Esophagus muscularis mucosa (tissue), 4 donors: ENCODE data around the gene CTXN1. TPM values are rescaled to one million over a fixed set of nuclear protein-coding genes. Genes with fewer than 3 reads are reported as not detected.

Experiments used
- DNase-seq: peaks from one replicate; pipeline ENCODE4 v3.0.0-alpha.2; 2017; ENCODE audit errors: extremely low spot score
- H3K27ac ChIP-seq, 4 donors: fragments of 200-600 bp; sonication (generic); replicated peaks in 1 of 4; 1 replicate in 3 of 4; 2 replicates in 1 of 4; pipeline ENCODE4 v1.5.1; 2016 to 2019; ENCODE audit warnings: mild to moderate bottlenecking in 1 of 4
- H3K27me3 ChIP-seq, 4 donors: fragments of 200-600 bp; sonication (generic); one replicate each; pipeline versions ENCODE4 v1.5.1 to v1.6.0; 2016 to 2019
- H3K36me3 ChIP-seq, 4 donors: fragments of 200-600 bp; sonication (generic); one replicate each; pipeline ENCODE4 v1.5.1; 2016 to 2019
- H3K4me1 ChIP-seq, 4 donors: fragments of 200-600 bp; sonication (generic); one replicate each; pipeline ENCODE4 v1.5.1; 2016 to 2019
- H3K4me3 ChIP-seq, 4 donors: fragments of 200-600 bp; sonication (generic); 1 replicate in 2 of 4; 2 replicates in 2 of 4; pipeline ENCODE4 v1.5.1; 2016 to 2019; ENCODE audit warnings: mild to moderate bottlenecking in 4 of 4, moderate library complexity in 1 of 4
- H3K9me3 ChIP-seq, 4 donors: fragments of 200-600 bp; sonication (generic); 1 replicate in 3 of 4; 2 replicates in 1 of 4; pipeline ENCODE4 v1.5.1; 2016 to 2019
- EP300 ChIP-seq: sonication (generic); formaldehyde crosslinking; IDR thresholded peaks from one replicate; pipeline ENCODE4 v1.6.1; 2017; ENCODE audit warnings: antibody characterized with exemption
- POLR2A ChIP-seq: fragments of 450-650 bp; IDR thresholded peaks from one replicate; pipeline ENCODE4 v1.6.1; 2017; ENCODE audit warnings: antibody characterized with exemption, moderate library complexity, mild to moderate bottlenecking, low read depth
- POLR2AphosphoS5 ChIP-seq, 2 donors: sonication (generic); formaldehyde crosslinking; IDR thresholded peaks; one replicate each; pipeline ENCODE4 v1.6.1; 2017; ENCODE audit warnings: antibody characterized with exemption in 2 of 2
- WGBS: methylation state at CpG from one replicate; pipeline ENCODE4 v1.1.5; 2018; 5-methylcytosine and 5-hydroxymethylcytosine counted together
- intact Hi-C: fragments of 100-400 bp; cut with DNase I; formaldehyde crosslinking; loops from one replicate; pipeline ENCODE4 v1.15.1; 2023
- total RNA-seq, 4 donors: library from RNA; depleted of rRNA; stranded (reverse); fragments of >200 nt; gene quantifications; one replicate each; pipeline versions ENCODE4 v1.1.0 to v1.2.1, GENCODE V29; 2016
- TF ChIP-seq, protein P1 (sequence below), 3 experiments: fragments of 200-600 bp in 2 of 3; fragments of 450-650 bp in 1 of 3; sonication (generic) in 2 of 3; IDR thresholded peaks; one replicate each; pipeline ENCODE4 v1.5.1; 2017 to 2019; ENCODE audit warnings: antibody characterized with exemption in 3 of 3, mild to moderate bottlenecking in 2 of 3, moderate library complexity in 1 of 3

Gene CTXN1
- total RNA-seq, 4 donors from 2014 or later, result 28.7 to 59.4 (median 49.2) TPM

DNA sequence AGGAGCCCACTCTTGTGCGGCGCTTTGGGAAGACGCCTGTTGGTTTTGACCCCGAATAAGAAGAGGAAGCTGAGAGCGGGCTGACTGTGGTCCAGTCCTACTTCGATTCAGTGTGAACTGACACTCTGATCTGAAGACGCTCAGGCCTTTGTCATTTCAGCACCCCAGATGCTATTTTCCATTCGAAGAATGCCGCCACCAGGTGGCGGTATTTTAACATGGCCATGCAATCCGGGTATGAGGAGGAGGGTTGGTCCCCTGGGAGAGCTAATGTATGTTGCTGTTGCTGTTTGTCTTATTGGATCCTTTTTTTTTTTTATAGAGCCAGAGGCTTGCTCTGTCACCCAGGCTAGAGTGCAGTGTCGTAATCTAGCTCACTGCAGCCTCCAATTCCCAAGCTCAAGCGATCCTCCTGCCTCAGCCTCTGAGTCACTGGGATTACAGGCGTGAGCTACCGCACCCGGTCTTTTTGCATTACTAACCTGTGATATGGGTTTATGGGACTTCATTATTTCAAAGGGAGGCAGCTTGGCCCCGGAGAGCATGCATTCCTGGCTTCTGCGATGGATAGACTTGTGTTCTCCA is 18.3 kb upstream of the CTXN1 start:
- peak; percentile 98 for DNase-seq
- intact Hi-C loops, result loop anchor here (5.0 to 10.0 kb wide), 2 partner anchors 58 to 311 kb away; no protein-coding TSS in a partner anchor
- Histone ChIP-seq H3K27me3 (no peaks in the 10 kb centered on the region), H3K27ac (peak overlapping the region; percentile 87 to 97 (median 94)), H3K36me3 (peaks cover 14 to 20% (median 18%) of the 10 kb centered on the region in 4 donors), H3K4me3 (peak overlapping the region; percentile 63 to 97 (median 79)), H3K9me3 (no peaks in the 10 kb centered on the region), H3K4me1 (peaks cover 19 to 48% (median 45%) of the 10 kb centered on the region in 4 donors)
- WGBS, result 27% methylated on average over 18 of the region's 18 CpGs
- TF ChIP-seq, protein P1, sequence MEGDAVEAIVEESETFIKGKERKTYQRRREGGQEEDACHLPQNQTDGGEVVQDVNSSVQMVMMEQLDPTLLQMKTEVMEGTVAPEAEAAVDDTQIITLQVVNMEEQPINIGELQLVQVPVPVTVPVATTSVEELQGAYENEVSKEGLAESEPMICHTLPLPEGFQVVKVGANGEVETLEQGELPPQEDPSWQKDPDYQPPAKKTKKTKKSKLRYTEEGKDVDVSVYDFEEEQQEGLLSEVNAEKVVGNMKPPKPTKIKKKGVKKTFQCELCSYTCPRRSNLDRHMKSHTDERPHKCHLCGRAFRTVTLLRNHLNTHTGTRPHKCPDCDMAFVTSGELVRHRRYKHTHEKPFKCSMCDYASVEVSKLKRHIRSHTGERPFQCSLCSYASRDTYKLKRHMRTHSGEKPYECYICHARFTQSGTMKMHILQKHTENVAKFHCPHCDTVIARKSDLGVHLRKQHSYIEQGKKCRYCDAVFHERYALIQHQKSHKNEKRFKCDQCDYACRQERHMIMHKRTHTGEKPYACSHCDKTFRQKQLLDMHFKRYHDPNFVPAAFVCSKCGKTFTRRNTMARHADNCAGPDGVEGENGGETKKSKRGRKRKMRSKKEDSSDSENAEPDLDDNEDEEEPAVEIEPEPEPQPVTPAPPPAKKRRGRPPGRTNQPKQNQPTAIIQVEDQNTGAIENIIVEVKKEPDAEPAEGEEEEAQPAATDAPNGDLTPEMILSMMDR (IDR thresholded peaks at IDR 0.05), result peak; percentile 79 to 84 (median 82)
- no peak for TF ChIP-seq POLR2AphosphoS5 (IDR thresholded peaks at IDR 0.05)

GRCh38 chr19:7943444-7944176 is 17.7 kb upstream of the CTXN1 start, which contains the start of gene TIMM44:
TIMM44 (minus strand) TSS chr19:7943666; CDS start chr19:7943651, 15 bp downstream.
- 2% methylated on average over 37 of the region's 56 CpGs for WGBS
- H3K4me3 ChIP-seq, result peak within 1 kb of the TSS; percentile 63 to 97 (median 79)
- intact Hi-C loops, result loop anchor here (5.0 to 10.0 kb wide), 2 partner anchors 59 to 311 kb away; no protein-coding TSS in a partner anchor
- peaks cover 14 to 26% (median 20%) of the 10 kb centered on the region in 4 donors for H3K36me3 ChIP-seq
- H3K9me3 ChIP-seq, result no peaks in the 10 kb centered on the region
- H3K27ac ChIP-seq, result peak within 1 kb of the TSS; percentile 93 to 98 (median 96)
- DNase-seq, result peak; percentile 100
- peak; percentile 47 for TF ChIP-seq POLR2A
- TF ChIP-seq, protein P1 (IDR thresholded peaks at IDR 0.05), result no peak
- peak; percentile 95 to 97 for TF ChIP-seq POLR2AphosphoS5 (IDR thresholded peaks at IDR 0.05)
- no peak for TF ChIP-seq EP300
- H3K4me1 ChIP-seq, result peaks cover 19 to 55% (median 49%) of the 10 kb centered on the region in 4 donors
- H3K27me3 ChIP-seq, result no peaks in the 10 kb centered on the region

DNA sequence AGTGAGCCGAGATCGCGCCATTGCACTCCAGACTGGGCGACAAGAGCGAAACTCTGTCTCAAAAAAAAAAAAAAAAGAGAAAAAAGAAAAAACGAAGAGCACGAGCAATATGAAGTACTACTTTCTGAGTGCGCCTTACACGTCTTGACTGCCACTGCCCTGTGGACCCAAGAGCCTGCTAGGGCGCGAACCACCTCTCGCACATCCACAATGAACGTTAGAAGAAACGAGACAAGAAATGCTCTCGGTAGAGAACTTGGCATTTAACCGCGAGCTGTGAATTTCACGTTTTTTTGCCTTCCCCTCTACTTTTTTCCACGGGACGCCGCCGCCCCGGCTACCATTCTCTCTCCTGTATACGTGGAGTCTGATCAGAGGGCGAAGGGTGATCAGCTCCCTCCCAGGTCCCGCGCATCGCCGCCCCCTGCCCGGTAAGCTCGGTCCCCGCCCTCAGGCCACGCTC is 17.1 kb upstream of the CTXN1 start:
- H3K9me3 ChIP-seq, result no peaks in the 10 kb centered on the region
- H3K4me1 ChIP-seq, result peaks cover 19 to 57% (median 49%) of the 10 kb centered on the region in 4 donors
- peak overlapping the region; percentile 93 to 98 (median 96) for H3K27ac ChIP-seq
- no peak for TF ChIP-seq EP300
- TF ChIP-seq, protein P1 (IDR thresholded peaks at IDR 0.05), result no peak
- no peak for TF ChIP-seq POLR2A
- no peak for TF ChIP-seq POLR2AphosphoS5 (IDR thresholded peaks at IDR 0.05)
- DNase-seq, result no peak
- peaks cover 14 to 32% (median 26%) of the 10 kb centered on the region in 4 donors for H3K36me3 ChIP-seq
- H3K4me3 ChIP-seq, result peak overlapping the region; percentile 63 to 97 (median 79)
- intact Hi-C loops, result loop anchor here (5.0 to 10.0 kb wide), 2 partner anchors 59 to 312 kb away; no protein-coding TSS in a partner anchor
- WGBS, result 4% methylated on average over 33 of the region's 33 CpGs
- no peaks in the 10 kb centered on the region for H3K27me3 ChIP-seq

DNA sequence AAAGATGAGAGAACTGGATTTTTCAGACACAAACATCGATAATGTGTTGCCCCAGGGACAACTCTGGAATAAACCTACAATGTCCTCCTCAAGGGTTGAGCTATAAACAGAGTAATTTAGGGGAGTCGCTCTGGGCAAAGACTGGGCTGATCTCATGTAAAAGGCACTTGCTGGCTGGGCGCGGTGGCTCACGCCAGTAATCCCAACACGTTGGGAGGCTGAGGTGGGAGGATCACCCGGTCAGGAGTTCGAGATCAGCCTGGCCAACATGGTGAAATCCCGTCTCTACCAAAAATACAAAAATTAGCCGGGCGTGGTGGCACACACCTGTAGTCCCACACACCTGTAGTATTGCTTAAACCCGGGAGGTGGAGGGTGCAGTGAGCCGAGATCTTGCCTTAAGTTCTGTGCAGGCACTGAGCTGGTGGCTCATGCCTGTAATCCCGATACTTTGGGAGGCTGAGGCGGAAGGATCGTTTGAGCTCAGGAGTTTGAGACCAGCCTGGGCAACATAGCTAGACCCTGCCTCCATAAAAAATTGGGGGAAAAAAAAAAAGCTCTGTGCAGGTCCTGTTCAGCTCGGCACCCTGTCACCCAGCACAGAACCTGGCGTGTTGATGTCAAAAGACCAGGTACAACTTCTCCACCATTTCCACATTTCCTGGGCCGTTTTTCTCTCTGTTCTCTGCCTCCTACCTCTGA is 16.1 kb upstream of the CTXN1 start:
- Histone ChIP-seq H3K36me3 (peaks cover 20 to 42% (median 35%) of the 10 kb centered on the region in 4 donors), H3K9me3 (no peaks in the 10 kb centered on the region), H3K4me3 (peak overlapping the region; percentile 63 to 97 (median 79)), H3K27me3 (no peaks in the 10 kb centered on the region), H3K4me1 (peaks cover 19 to 60% (median 52%) of the 10 kb centered on the region in 4 donors), H3K27ac (peak overlapping the region in 3 of 4 donors; percentile 93 to 97 (median 95))
- no peak for DNase-seq
- WGBS, result 88% methylated on average over 19 of the region's 19 CpGs
- TF ChIP-seq, protein P1 (IDR thresholded peaks at IDR 0.05), result no peak
- intact Hi-C loops, result loop anchor here (5.0 to 10.0 kb wide), 2 partner anchors 60 to 313 kb away; no protein-coding TSS in a partner anchor
